ENCODE data around the gene PPHLN1.

The PPHLN1 gene, protein sequence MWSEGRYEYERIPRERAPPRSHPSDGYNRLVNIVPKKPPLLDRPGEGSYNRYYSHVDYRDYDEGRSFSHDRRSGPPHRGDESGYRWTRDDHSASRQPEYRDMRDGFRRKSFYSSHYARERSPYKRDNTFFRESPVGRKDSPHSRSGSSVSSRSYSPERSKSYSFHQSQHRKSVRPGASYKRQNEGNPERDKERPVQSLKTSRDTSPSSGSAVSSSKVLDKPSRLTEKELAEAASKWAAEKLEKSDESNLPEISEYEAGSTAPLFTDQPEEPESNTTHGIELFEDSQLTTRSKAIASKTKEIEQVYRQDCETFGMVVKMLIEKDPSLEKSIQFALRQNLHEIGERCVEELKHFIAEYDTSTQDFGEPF

DNA sequence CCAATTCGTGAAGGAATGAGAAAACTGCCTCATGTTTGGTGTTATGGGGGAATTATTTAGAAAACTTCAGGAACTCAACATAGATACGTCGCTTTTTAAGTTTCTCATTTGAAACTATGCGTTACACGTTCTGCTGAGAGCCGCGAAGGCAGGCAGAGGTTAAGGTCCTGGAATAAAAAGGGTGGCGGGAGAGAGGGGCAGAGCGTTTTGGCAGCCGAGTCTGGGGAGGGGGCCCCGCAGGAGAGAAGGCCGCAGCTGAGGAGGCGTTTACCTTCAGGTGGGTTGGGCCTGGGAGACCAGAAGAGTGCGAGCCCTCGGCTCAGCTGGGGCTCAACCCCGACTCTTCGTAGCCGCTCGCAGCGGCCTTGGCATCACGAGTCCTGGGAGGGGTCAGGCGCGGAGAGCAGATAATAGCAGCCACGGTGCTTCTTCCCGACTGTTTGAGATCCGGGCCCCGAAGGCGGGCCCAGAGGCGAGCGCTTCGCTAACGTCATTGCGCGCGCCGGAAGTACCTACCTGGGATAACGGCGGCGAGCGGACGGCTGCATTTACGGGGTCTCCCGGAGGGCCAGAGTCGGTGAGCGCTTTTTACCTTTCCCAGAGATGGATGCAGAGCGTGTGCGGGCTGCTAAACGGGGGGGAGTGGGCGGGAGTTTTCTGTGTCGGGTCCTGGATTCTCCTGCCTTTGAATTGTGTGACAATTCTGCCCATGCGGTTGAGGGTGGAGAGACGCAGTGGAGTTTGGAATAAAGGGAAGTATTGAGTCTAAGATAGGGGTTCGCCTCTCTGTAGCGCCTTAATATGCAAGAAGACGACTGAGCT is at the start of gene PPHLN1, which contains the start of gene ZCRB1:
TSS of gene PPHLN1 (plus strand) at position 515 of the 822 bp plus-strand sequence. CDS start 9,736 bp downstream, outside the sequence.
TSS of gene ZCRB1 (minus strand) at position 442 of the 822 bp plus-strand sequence. CDS start 1,992 bp downstream, outside the sequence.
- TF ChIP-seq, protein P1, sequence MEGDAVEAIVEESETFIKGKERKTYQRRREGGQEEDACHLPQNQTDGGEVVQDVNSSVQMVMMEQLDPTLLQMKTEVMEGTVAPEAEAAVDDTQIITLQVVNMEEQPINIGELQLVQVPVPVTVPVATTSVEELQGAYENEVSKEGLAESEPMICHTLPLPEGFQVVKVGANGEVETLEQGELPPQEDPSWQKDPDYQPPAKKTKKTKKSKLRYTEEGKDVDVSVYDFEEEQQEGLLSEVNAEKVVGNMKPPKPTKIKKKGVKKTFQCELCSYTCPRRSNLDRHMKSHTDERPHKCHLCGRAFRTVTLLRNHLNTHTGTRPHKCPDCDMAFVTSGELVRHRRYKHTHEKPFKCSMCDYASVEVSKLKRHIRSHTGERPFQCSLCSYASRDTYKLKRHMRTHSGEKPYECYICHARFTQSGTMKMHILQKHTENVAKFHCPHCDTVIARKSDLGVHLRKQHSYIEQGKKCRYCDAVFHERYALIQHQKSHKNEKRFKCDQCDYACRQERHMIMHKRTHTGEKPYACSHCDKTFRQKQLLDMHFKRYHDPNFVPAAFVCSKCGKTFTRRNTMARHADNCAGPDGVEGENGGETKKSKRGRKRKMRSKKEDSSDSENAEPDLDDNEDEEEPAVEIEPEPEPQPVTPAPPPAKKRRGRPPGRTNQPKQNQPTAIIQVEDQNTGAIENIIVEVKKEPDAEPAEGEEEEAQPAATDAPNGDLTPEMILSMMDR (IDR thresholded peaks at IDR 0.05; ENCODE audit: borderline replicate concordance, insufficient read depth, low read depth, low read length), result no peak
- peak within 1 kb of the TSS; percentile 93 for H3K4me3 ChIP-seq (ENCODE audit: low read depth, low read length)

DNA sequence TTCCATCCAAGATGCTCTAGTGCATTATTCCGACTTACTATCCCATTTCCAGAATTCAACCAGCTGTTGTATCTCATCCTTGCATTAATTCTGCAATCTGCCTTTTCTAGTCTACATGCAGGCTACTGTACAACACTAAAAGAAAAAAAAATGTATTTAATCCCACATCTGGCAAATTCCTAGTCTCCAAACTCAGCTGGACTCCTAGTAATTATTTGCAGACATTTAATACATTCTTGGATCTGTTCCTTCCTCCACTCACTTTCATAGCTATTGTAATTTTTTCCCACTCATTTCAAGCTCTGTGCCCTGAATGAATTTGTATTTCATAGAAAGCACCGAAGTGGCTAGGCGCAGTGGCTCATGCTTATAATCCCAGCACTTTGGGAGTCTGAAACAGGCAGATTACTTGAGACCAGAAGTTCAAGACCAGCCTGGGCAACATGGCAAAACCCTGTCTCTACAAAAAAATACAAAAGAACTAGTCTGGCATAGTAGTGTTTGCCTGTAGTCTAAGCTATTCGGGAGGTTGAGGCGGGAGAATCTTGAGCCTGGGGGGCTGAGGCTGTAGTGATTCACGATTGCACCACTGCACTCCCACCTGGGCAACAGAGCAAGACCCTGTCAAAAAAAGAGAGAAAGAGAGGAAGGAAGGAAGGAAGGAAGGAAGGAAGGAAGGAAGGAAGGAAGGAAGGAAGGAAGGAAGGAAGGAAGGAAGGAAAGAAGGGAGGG is 48.4 kb upstream of the PPHLN1 start:
- TF ChIP-seq, protein P1 (IDR thresholded peaks at IDR 0.05; ENCODE audit: borderline replicate concordance, insufficient read depth, low read depth, low read length), result no peak
- no peak overlapping the region for H3K4me3 ChIP-seq (ENCODE audit: low read depth, low read length)

DNA sequence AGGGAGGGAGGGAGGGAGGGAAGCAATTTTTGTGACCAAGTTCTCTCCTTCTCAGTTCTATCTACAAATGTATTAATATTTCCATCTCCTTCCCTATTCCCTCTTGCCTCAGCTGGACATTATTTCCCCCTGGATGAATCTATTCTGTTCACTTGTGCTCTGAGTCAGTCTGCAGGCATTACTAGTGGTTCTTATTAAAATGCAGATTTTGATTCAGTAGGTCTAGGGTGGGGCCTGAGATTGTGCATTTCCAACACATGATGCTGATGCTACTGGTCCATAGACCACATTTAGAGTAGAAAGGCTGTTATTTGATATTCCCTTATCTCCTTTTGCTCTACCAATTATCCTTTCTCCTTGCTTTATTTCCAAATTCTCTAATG is 47.8 kb upstream of the PPHLN1 start:
- H3K4me3 ChIP-seq (ENCODE audit: low read depth, low read length), result no peak overlapping the region
- TF ChIP-seq, protein P1 (IDR thresholded peaks at IDR 0.05; ENCODE audit: borderline replicate concordance, insufficient read depth, low read depth, low read length), result no peak

DNA sequence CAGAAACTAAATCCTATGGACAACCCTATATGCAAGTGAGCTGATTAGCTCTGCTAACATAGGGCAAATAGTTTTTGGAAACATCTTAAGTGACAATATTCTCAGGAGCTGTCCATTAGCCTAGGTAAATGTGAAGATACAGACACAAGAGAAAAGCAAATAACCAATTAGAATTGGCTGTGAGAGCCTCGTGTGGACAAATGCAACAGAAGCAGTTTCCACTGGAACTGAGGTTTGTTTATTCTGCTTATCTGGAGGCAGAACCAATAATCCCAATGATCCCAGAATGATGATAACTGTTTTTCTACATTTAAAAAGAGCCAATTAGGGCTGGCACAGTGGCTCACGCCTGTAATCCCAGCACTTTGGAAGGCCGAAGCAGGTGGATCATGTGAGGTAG is 44.7 kb upstream of the PPHLN1 start:
- no peak overlapping the region for H3K4me3 ChIP-seq (ENCODE audit: low read depth, low read length)
- TF ChIP-seq, protein P1 (IDR thresholded peaks at IDR 0.05; ENCODE audit: borderline replicate concordance, insufficient read depth, low read depth, low read length), result no peak

DNA sequence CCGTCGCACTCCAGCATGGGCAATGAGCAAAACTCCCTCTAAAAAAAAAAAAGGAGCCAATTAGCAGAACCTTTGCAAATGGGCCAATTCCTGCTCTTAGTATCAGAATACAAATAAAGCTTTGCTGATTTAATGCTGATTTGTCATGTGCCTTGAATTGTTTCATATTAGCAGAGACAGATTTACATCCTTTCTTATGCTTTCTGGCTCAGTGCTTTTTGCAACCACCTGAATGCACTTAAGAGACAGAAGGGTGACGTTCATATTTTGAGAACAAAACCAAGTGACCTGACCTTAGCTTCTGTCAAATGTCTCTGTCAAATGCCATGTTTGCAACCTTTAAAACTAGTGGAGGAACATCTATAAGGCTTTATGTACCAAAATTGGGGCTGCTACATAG is 44.1 kb upstream of the PPHLN1 start:
- H3K4me3 ChIP-seq (ENCODE audit: low read depth, low read length), result no peak overlapping the region
- TF ChIP-seq, protein P1 (IDR thresholded peaks at IDR 0.05; ENCODE audit: borderline replicate concordance, insufficient read depth, low read depth, low read length), result no peak

DNA sequence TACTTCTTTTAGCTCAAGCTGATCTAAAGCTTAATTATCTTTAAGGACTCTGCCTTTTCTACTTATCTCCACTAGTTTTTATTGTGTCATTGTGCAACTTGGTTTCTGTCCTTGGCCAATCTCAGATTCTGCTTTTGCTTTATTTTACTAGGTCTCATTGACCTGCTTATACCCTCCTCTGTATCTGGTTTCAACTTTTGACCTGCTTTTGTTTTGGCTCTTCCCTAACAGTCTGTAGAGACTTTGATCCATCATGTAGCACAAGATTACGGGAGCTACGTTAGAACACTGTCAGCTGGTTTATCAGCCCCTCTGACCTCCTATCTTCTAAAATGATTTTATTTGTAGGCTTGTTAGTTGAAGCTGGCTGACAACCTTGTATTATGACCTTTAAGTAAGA is 43.7 kb upstream of the PPHLN1 start:
- TF ChIP-seq, protein P1 (IDR thresholded peaks at IDR 0.05; ENCODE audit: borderline replicate concordance, insufficient read depth, low read depth, low read length), result no peak
- H3K4me3 ChIP-seq (ENCODE audit: low read depth, low read length), result no peak overlapping the region

Data from GM12875 (cell line).